NCI-H128 (cell line): ENCODE results near the gene RPS16.

Experiments
- DNase-seq: peaks from one replicate; lab custom pipeline; 2025; ENCODE audit not compliant: unreplicated experiment; lab: John Stamatoyannopoulos, UW

Gene RPS16

GRCh38 chr19:39408392-39409207, 27.1 kb downstream of the RPS16 start:
- no peak for DNase-seq

- DNase-seq: no peak
Measured at GRCh38 chr19:39407660-39408391, 27.9 kb downstream of the RPS16 start.

- DNase-seq: no peak
Measured at GRCh38 chr19:39407410-39407659, 28.4 kb downstream of the RPS16 start.

- DNase-seq: peak; percentile 13
Measured at GRCh38 chr19:39406656-39407409, 28.9 kb downstream of the RPS16 start, which contains the start of gene ZFP36. Gene ZFP36 (plus strand): TSS chr19:39406847. CDS start chr19:39406905, 58 bp downstream.

- DNase-seq: no peak
Measured at GRCh38 chr19:39405958-39406655, 29.6 kb downstream of the RPS16 start.

- no peak for DNase-seq
Measured at GRCh38 chr19:39405261-39405957, 30.3 kb downstream of the RPS16 start.

GRCh38 chr19:39403331-39404312, 32.1 kb downstream of the RPS16 start:
- DNase-seq: peak; percentile 22

- DNase-seq: peak; percentile 38
Measured at GRCh38 chr19:39402346-39403300, 33.1 kb downstream of the RPS16 start.

- DNase-seq: no peak
Measured at GRCh38 chr19:39401549-39402345, 34.0 kb downstream of the RPS16 start.

- no peak for DNase-seq
Measured at GRCh38 chr19:39401070-39401548, 34.6 kb downstream of the RPS16 start.

- DNase-seq: no peak
Measured at GRCh38 chr19:39400061-39400460, 35.7 kb downstream of the RPS16 start.

- no peak for DNase-seq
Measured at GRCh38 chr19:39399668-39400050, 36.1 kb downstream of the RPS16 start.

- DNase-seq: no peak
Measured at GRCh38 chr19:39398297-39398864, 37.4 kb downstream of the RPS16 start.

GRCh38 chr19:39397360-39398296, 38.1 kb downstream of the RPS16 start:
- DNase-seq: peak; percentile 37

GRCh38 chr19:39390751-39391437, 44.9 kb downstream of the RPS16 start, which contains the start of the genes MED29 and PAF1:
Gene MED29 (plus strand): TSS chr19:39391378. CDS start chr19:39391423, 45 bp downstream.
Gene PAF1 (minus strand): TSS chr19:39391106. CDS start chr19:39390864, 242 bp downstream.
- DNase-seq: peak; percentile 98
